Ovary (tissue), 9 donors: Measurements from ENCODE around the gene POLA1. TPM values are rescaled to one million over a fixed set of nuclear protein-coding genes. Genes with fewer than 3 reads are reported as not detected.

Experiments used
- DNase-seq, 5 donors: peaks; one replicate each; pipeline ENCODE4 v3.0.0-alpha.2; 2019 to 2020
- H3K27ac ChIP-seq, 2 donors: fragments of 200-600 bp; one replicate each; pipeline versions ENCODE4 v1.5.1 to v1.8.0; 2019 to 2022
- H3K27me3 ChIP-seq: fragments of 200-600 bp; one replicate; pipeline ENCODE4 v1.8.0; 2022
- H3K36me3 ChIP-seq: fragments of 200-600 bp; sonication (generic); one replicate; pipeline ENCODE4 v1.5.1; 2019
- H3K4me1 ChIP-seq: one replicate; pipeline ENCODE4 v1.8.1; 2013; ENCODE audit warnings: mild to moderate bottlenecking, moderate library complexity; ENCODE audit not compliant: insufficient read depth
- H3K4me3 ChIP-seq: fragments of 200-600 bp; sonication (generic); one replicate; pipeline ENCODE4 v1.5.1; 2017
- H3K9me3 ChIP-seq, 2 donors: fragments of 200-600 bp in 1 of 2; sonication (generic) in 1 of 2; one replicate each; pipeline versions ENCODE4 v1.5.1 to v1.8.1; 2013 to 2019; ENCODE audit warnings: mild to moderate bottlenecking in 1 of 2, moderate library complexity in 1 of 2
- CTCF ChIP-seq, 3 donors: fragments of 450-650 bp in 2 of 3; fragments of 200-600 bp in 1 of 3; IDR thresholded peaks; one replicate each; pipeline versions ENCODE4 v1.5.1 to v1.8.0; 2016 to 2022; ENCODE audit warnings: antibody characterized with exemption in 3 of 3, mild to moderate bottlenecking in 1 of 3
- EP300 ChIP-seq: sonication (generic); formaldehyde crosslinking; IDR thresholded peaks from one replicate; pipeline ENCODE4 v1.6.1; 2017; ENCODE audit warnings: antibody characterized with exemption
- POLR2A ChIP-seq: fragments of 450-650 bp; IDR thresholded peaks from one replicate; pipeline ENCODE4 v1.6.1; 2017; ENCODE audit warnings: antibody characterized with exemption, mild to moderate bottlenecking, moderate library complexity
- WGBS, 3 donors: extraction: QIAGEN DNeasy Blood & Tissue Kit in 1 of 3; methylation state at CpG; one replicate each; pipeline versions ENCODE4 v1.1.5 to v1.1.7; 2013 to 2017; 5-methylcytosine and 5-hydroxymethylcytosine counted together
- intact Hi-C, 4 donors: fragments of 100-400 bp; cut with DNase I; formaldehyde crosslinking; loops; one replicate each; pipeline versions ENCODE4 v1.11.0 to v1.15.1; 2022 to 2023
- polyA plus RNA-seq, 2 donors: library from polyadenylated mRNA; stranded (reverse); fragments of 200-250 nt in 1 of 2; fragments of 350-450 nt in 1 of 2; fragmentation: Illumina TruSeq in 1 of 2; extraction: RNeasy Lipid Tissue Mini Kit (QIAGEN cat#74804) in 1 of 2; gene quantifications; one replicate each; pipeline ENCODE4 v1.2.3, GENCODE V29; 2013 to 2014
- total RNA-seq, 7 donors: library from RNA; depleted of rRNA in 2 of 7; stranded (reverse); fragments of >200 nt in 2 of 7; fragmentation: NEBNext Ultra II Directional in 3 of 7; extraction: Animal tissue kit (Norgen Biotek cat#: 25700) in 3 of 7; gene quantifications; one replicate each; pipeline versions ENCODE4 v1.1.0 to v1.2.4, GENCODE V29; 2016 to 2023
- donor health status: DM: no; HTN: no; CAD: no; lungs with moderate emphysema.
- donor health status: DM: no; HTN: no; CAD: no.
- donor health status: Bipolar disorder and iron deficiency.
- donor health status: DM: yes; HTN: yes; CAD: no.
- donor health status: DM: no; HTN: no; CAD: no.
- donor health status: DM: yes; HTN: yes; CAD: no.

The POLA1 gene
- total and polyA plus RNA-seq, 9 donors: 5.9 to 20.2 (median 14.1) TPM

GRCh38 chrX:24782011-24782410, 88.3 kb downstream of the POLA1 start:
- Histone ChIP-seq H3K36me3 (no peaks in the 10 kb centered on the region), H3K27ac (no peak overlapping the region), H3K4me1 (no peaks in the 10 kb centered on the region), H3K9me3 (no peaks in the 10 kb centered on the region), H3K27me3 (no peaks in the 10 kb centered on the region), H3K4me3 (no peak overlapping the region)
- no peak for DNase-seq
- intact Hi-C loops: no loop called here
- WGBS, 3 donors: 12 to 44% (median 29%) methylated on average over 1 of the region's 1 CpG
- no peak for TF ChIP-seq CTCF (IDR thresholded peaks at IDR 0.05)
- no peak for TF ChIP-seq POLR2A
- TF ChIP-seq EP300: no peak

GRCh38 chrX:24789047-24789446, 95.3 kb downstream of the POLA1 start:
- H3K4me1 ChIP-seq: no peaks in the 10 kb centered on the region
- TF ChIP-seq POLR2A (no peak), CTCF (IDR thresholded peaks at IDR 0.05) (no peak), EP300 (no peak)
- DNase-seq: no peak
- no peaks in the 10 kb centered on the region for H3K36me3 ChIP-seq
- H3K27me3 ChIP-seq: no peaks in the 10 kb centered on the region
- WGBS, 3 donors: 74 to 83% (median 74%) methylated on average over 4 of the region's 4 CpGs
- H3K4me3 ChIP-seq: no peak overlapping the region
- H3K9me3 ChIP-seq: no peaks in the 10 kb centered on the region
- intact Hi-C loops: no loop called here
- no peak overlapping the region for H3K27ac ChIP-seq

- DNase-seq: no peak
- H3K9me3 ChIP-seq: no peaks in the 10 kb centered on the region
- H3K4me3 ChIP-seq: no peak overlapping the region
- H3K27ac ChIP-seq: no peak overlapping the region
- no peaks in the 10 kb centered on the region for H3K27me3 ChIP-seq
- intact Hi-C loops: no loop called here
- WGBS, 3 donors: 41 to 44% (median 43%) methylated on average over 3 of the region's 3 CpGs
- TF ChIP-seq CTCF (IDR thresholded peaks at IDR 0.05) (no peak), EP300 (no peak), POLR2A (no peak)
- H3K4me1 ChIP-seq: no peaks in the 10 kb centered on the region
- no peaks in the 10 kb centered on the region for H3K36me3 ChIP-seq
These were observed 96.4 kb downstream of the POLA1 start for GRCh38 chrX:24790166-24790565.

GRCh38 chrX:24796204-24796603, 102.5 kb downstream of the POLA1 start:
- no peaks in the 10 kb centered on the region for H3K9me3 ChIP-seq
- no peak overlapping the region for H3K4me3 ChIP-seq
- DNase-seq: no peak
- TF ChIP-seq POLR2A: no peak
- no peak for TF ChIP-seq EP300
- no peak for TF ChIP-seq CTCF (IDR thresholded peaks at IDR 0.05)
- no peaks in the 10 kb centered on the region for H3K27me3 ChIP-seq
- H3K36me3 ChIP-seq: no peaks in the 10 kb centered on the region
- H3K27ac ChIP-seq: no peak overlapping the region
- intact Hi-C loops: no loop called here
- H3K4me1 ChIP-seq: no peaks in the 10 kb centered on the region

- TF ChIP-seq POLR2A (no peak), CTCF (IDR thresholded peaks at IDR 0.05) (no peak), EP300 (no peak)
- DNase-seq: no peak
- WGBS, 3 donors: 66 to 76% (median 73%) methylated on average over 4 of the region's 4 CpGs
These were observed 105.4 kb downstream of the POLA1 start for GRCh38 chrX:24799078-24799477.

More at GRCh38 chrX:24799078-24799477, 105.4 kb downstream of the POLA1 start:
- Histone ChIP-seq H3K4me1 (no peaks in the 10 kb centered on the region), H3K4me3 (no peak overlapping the region), H3K27me3 (no peaks in the 10 kb centered on the region), H3K9me3 (no peaks in the 10 kb centered on the region), H3K27ac (no peak overlapping the region), H3K36me3 (no peaks in the 10 kb centered on the region)
- intact Hi-C loops: no loop called here
